Mammary epithelial cell (primary cell): ENCODE data around the gene KNSTRN.

Experiments used
- CTCF ChIP-seq, 2 donors: IDR thresholded peaks in 1 of 2; conservative IDR thresholded peaks in 1 of 2; 2 replicates each; pipeline ENCODE4 v1.5.1; 2011 to 2012; ENCODE audit warnings: inconsistent platforms in 2 of 2, low read length in 2 of 2, mild to moderate bottlenecking in 2 of 2, control low read depth in 1 of 2, low read depth in 1 of 2; ENCODE audit not compliant: insufficient read depth in 1 of 2; ENCODE audit errors: extremely low read depth in 1 of 2
- EZH2 ChIP-seq: IDR thresholded peaks from 2 replicates; pipeline ENCODE4 v1.6.1; 2012; ENCODE audit warnings: low read length, inconsistent platforms, borderline replicate concordance

GRCh38 chr15:40369474-40369869 is 13.0 kb upstream of the KNSTRN start:
- TF ChIP-seq CTCF (conservative IDR thresholded peaks at IDR 0.05 in 1 of 2, IDR thresholded peaks at IDR 0.05 in 1 of 2; ENCODE audit: extremely low read depth in 1 of 2, insufficient read depth in 1 of 2, low read depth in 1 of 2, low read length in 2 of 2) = no peak
- TF ChIP-seq EZH2 = no peak
